Suppressor macrophage treated with lipopolysaccharide for 1 hour (primary cell): Measurements from ENCODE around the gene MAN1B1.
"Not testable (repeated sequence)": the region's sequence is repeated elsewhere in the genome, so short reads cannot be mapped to it uniquely, and the experiment has no call there.

Experiments used
- DNase-seq, 3 donors: peaks; one replicate each; pipeline ENCODE4 v3.0.0-alpha.2; 2020 to 2022

Gene MAN1B1

GRCh38 chr9:137111788-137112563, 25.2 kb downstream of the MAN1B1 start:
- no peak for DNase-seq

GRCh38 chr9:137112564-137113384, 26.0 kb downstream of the MAN1B1 start:
- no peak for DNase-seq

GRCh38 chr9:137113385-137114159, 26.8 kb downstream of the MAN1B1 start:
- peak; percentile 32 to 64 (median 57) for DNase-seq

- DNase-seq, result peak in 1 of 3 donors; percentile 30
Measured at GRCh38 chr9:137114220-137114612, 27.4 kb downstream of the MAN1B1 start.

- peak; percentile 78 to 95 (median 90) for DNase-seq
Measured at GRCh38 chr9:137114613-137115393, 28.0 kb downstream of the MAN1B1 start, which contains the start of gene DPP7. Gene DPP7, minus strand, starts transcription at chr9:137114733. Its CDS starts 20 bp downstream, at chr9:137114713.

- DNase-seq, result no peak
Measured at GRCh38 chr9:137115394-137116026, 28.7 kb downstream of the MAN1B1 start.

GRCh38 chr9:137116027-137116507, 29.3 kb downstream of the MAN1B1 start:
- no peak for DNase-seq

GRCh38 chr9:137116728-137117127, 29.9 kb downstream of the MAN1B1 start:
- no peak for DNase-seq

GRCh38 chr9:137117269-137117731, 30.5 kb downstream of the MAN1B1 start:
- no peak for DNase-seq

- not testable (repeated sequence) for DNase-seq
Measured at GRCh38 chr9:137118092-137118603, 31.4 kb downstream of the MAN1B1 start.

- not testable (repeated sequence) for DNase-seq
Measured at GRCh38 chr9:137121927-137122795, 35.4 kb downstream of the MAN1B1 start.

GRCh38 chr9:137122796-137123467, 36.1 kb downstream of the MAN1B1 start:
- not testable (repeated sequence) for DNase-seq

GRCh38 chr9:137123468-137123837, 36.7 kb downstream of the MAN1B1 start:
- no peak for DNase-seq

- not testable (repeated sequence) for DNase-seq
Measured at GRCh38 chr9:137123952-137124462, 37.2 kb downstream of the MAN1B1 start.

- DNase-seq, result peak in 2 of 3 donors; percentile 35 to 37
Measured at GRCh38 chr9:137126786-137127185, 40.0 kb downstream of the MAN1B1 start.

GRCh38 chr9:137127301-137128157, 40.7 kb downstream of the MAN1B1 start:
- DNase-seq, result peak; percentile 75 to 81 (median 81)

- no peak for DNase-seq
Measured at GRCh38 chr9:137128158-137128861, 41.5 kb downstream of the MAN1B1 start.
